IPS DF 6.9 (cell line): ENCODE measurements around the gene NOX5.

Source experiments
- DNase-seq: peaks from one replicate; pipeline ENCODE4 v3.0.0-alpha.2; 2013; ENCODE audit warnings: low read depth, low spot score
- H3K27ac ChIP-seq: one replicate; pipeline ENCODE4 v1.5.1; 2013; ENCODE audit warnings: low read length, control low read depth
- H3K27me3 ChIP-seq: 2 replicates; pipeline ENCODE4 v1.6.1; 2013; ENCODE audit warnings: mild to moderate bottlenecking, low read length; ENCODE audit not compliant: control insufficient read depth, insufficient read depth
- H3K36me3 ChIP-seq: 2 replicates; pipeline ENCODE4 v1.6.1; 2013; ENCODE audit warnings: low read length; ENCODE audit not compliant: control insufficient read depth, insufficient read depth
- H3K4me1 ChIP-seq: 2 replicates; pipeline ENCODE4 v1.6.1; 2013; ENCODE audit warnings: low read length; ENCODE audit not compliant: control insufficient read depth, insufficient read depth
- H3K4me3 ChIP-seq: 2 replicates; pipeline ENCODE4 v1.5.1; 2013; ENCODE audit warnings: mild to moderate bottlenecking, low read length
- H3K9me3 ChIP-seq: 2 replicates; pipeline ENCODE4 v1.6.1; 2013; ENCODE audit warnings: low read length, inconsistent platforms; ENCODE audit not compliant: control insufficient read depth, insufficient read depth
- WGBS: extraction: QIAGEN DNeasy Blood & Tissue Kit; methylation state at CpG from one replicate; pipeline ENCODE4 v1.1.7; 2013; ENCODE audit warnings: mixed read lengths, missing lambda C conversion rate; ENCODE audit not compliant: insufficient read length, insufficient coverage; 5-methylcytosine and 5-hydroxymethylcytosine counted together

The NOX5 gene

GRCh38 chr15:69035205-69035917 lies 20.9 kb downstream of the NOX5 start:
- H3K4me3 ChIP-seq = no peak overlapping the region
- 0 out of 2 replicates have a peak, but pooled peaks cover 2% of the 10 kb centered on the region for H3K36me3 ChIP-seq
- no peaks in the 10 kb centered on the region; the same call in 1 of the 2 replicates for H3K4me1 ChIP-seq
- peak; percentile 18 for DNase-seq
- H3K27me3 ChIP-seq = no peaks in the 10 kb centered on the region
- no CpG with 5 or more reads among the region's 16 CpGs for WGBS
- no peaks in the 10 kb centered on the region for H3K9me3 ChIP-seq
- no peak overlapping the region for H3K27ac ChIP-seq

GRCh38 chr15:69035918-69036258 lies 21.4 kb downstream of the NOX5 start:
- no peak for DNase-seq
- H3K27ac ChIP-seq = no peak overlapping the region
- WGBS = no CpG with 5 or more reads among the region's 1 CpG

GRCh38 chr15:69036826-69037225 lies 22.3 kb downstream of the NOX5 start:
- Histone ChIP-seq H3K4me1 (no peaks in the 10 kb centered on the region), H3K27me3 (no peaks in the 10 kb centered on the region), H3K9me3 (no peaks in the 10 kb centered on the region), H3K36me3 (0 out of 2 replicates have a peak, but pooled peaks cover 2% of the 10 kb centered on the region), H3K27ac (no peak overlapping the region), H3K4me3 (no peak overlapping the region)
- no CpG with 5 or more reads among the region's 5 CpGs for WGBS
- no peak for DNase-seq

More at GRCh38 chr15:69035918-69036258, 21.4 kb downstream of the NOX5 start:
- Histone ChIP-seq H3K36me3 (0 out of 2 replicates have a peak, but pooled peaks cover 2% of the 10 kb centered on the region), H3K27me3 (no peaks in the 10 kb centered on the region), H3K4me3 (no peak overlapping the region), H3K4me1 (no peaks in the 10 kb centered on the region; the same call in 1 of the 2 replicates), H3K9me3 (no peaks in the 10 kb centered on the region)

GRCh38 chr15:69037482-69037881 lies 23.0 kb downstream of the NOX5 start:
- Histone ChIP-seq H3K36me3 (0 out of 2 replicates have a peak, but pooled peaks cover 2% of the 10 kb centered on the region), H3K4me3 (no peak overlapping the region), H3K27ac (no peak overlapping the region), H3K4me1 (no peaks in the 10 kb centered on the region), H3K27me3 (no peaks in the 10 kb centered on the region), H3K9me3 (no peaks in the 10 kb centered on the region)
- DNase-seq = no peak

- H3K36me3 ChIP-seq = 0 out of 2 replicates have a peak, but pooled peaks cover under 1% of the 10 kb centered on the region
- no peak overlapping the region for H3K4me3 ChIP-seq
- no CpG with 5 or more reads among the region's 5 CpGs for WGBS
- DNase-seq = no peak
- no peaks in the 10 kb centered on the region for H3K27me3 ChIP-seq
- no peak overlapping the region for H3K27ac ChIP-seq
- no peaks in the 10 kb centered on the region for H3K4me1 ChIP-seq
- no peaks in the 10 kb centered on the region for H3K9me3 ChIP-seq
Measured at GRCh38 chr15:69037977-69038376, 23.5 kb downstream of the NOX5 start.

GRCh38 chr15:69038508-69038907 lies 24.0 kb downstream of the NOX5 start:
- Histone ChIP-seq H3K9me3 (no peaks in the 10 kb centered on the region), H3K36me3 (no peaks in the 10 kb centered on the region), H3K4me3 (no peak overlapping the region), H3K27me3 (no peaks in the 10 kb centered on the region), H3K4me1 (no peaks in the 10 kb centered on the region), H3K27ac (no peak overlapping the region)
- DNase-seq = no peak
- no CpG with 5 or more reads among the region's 3 CpGs for WGBS

- Histone ChIP-seq H3K9me3 (no peaks in the 10 kb centered on the region), H3K27me3 (no peaks in the 10 kb centered on the region), H3K27ac (no peak overlapping the region), H3K36me3 (no peaks in the 10 kb centered on the region), H3K4me3 (no peak overlapping the region), H3K4me1 (no peaks in the 10 kb centered on the region)
- WGBS = no CpG with 5 or more reads among the region's 6 CpGs
- DNase-seq = no peak
Measured at GRCh38 chr15:69039516-69040225, 25.2 kb downstream of the NOX5 start.

GRCh38 chr15:69042531-69042930 lies 28.0 kb downstream of the NOX5 start:
- no peak overlapping the region for H3K4me3 ChIP-seq
- no CpG with 5 or more reads among the region's 5 CpGs for WGBS
- H3K27ac ChIP-seq = no peak overlapping the region
- no peak for DNase-seq
- H3K36me3 ChIP-seq = no peaks in the 10 kb centered on the region
- no peaks in the 10 kb centered on the region for H3K9me3 ChIP-seq
- H3K4me1 ChIP-seq = no peaks in the 10 kb centered on the region
- H3K27me3 ChIP-seq = no peaks in the 10 kb centered on the region

GRCh38 chr15:69045802-69046201 lies 31.3 kb downstream of the NOX5 start:
- no peaks in the 10 kb centered on the region for H3K9me3 ChIP-seq
- H3K27me3 ChIP-seq = no peaks in the 10 kb centered on the region
- no peaks in the 10 kb centered on the region for H3K36me3 ChIP-seq
- DNase-seq = no peak
- no peak overlapping the region for H3K4me3 ChIP-seq
- no CpG with 5 or more reads among the region's 8 CpGs for WGBS
- H3K4me1 ChIP-seq = no peaks in the 10 kb centered on the region
- no peak overlapping the region for H3K27ac ChIP-seq

- 0 out of 2 replicates have a peak, but pooled peaks cover 1% of the 10 kb centered on the region for H3K4me1 ChIP-seq
- H3K27me3 ChIP-seq = no peaks in the 10 kb centered on the region
- no peak overlapping the region for H3K4me3 ChIP-seq
- no peak for DNase-seq
- no peak overlapping the region for H3K27ac ChIP-seq
- H3K36me3 ChIP-seq = no peaks in the 10 kb centered on the region
- no CpG with 5 or more reads among the region's 5 CpGs for WGBS
- no peaks in the 10 kb centered on the region for H3K9me3 ChIP-seq
Measured at GRCh38 chr15:69046781-69047180, 32.3 kb downstream of the NOX5 start.
